ENCODE results near the gene SPAG4. TPM values are rescaled to one million over a fixed set of nuclear protein-coding genes. Genes with fewer than 3 reads are reported as not detected.

Gene SPAG4
- total and polyA plus RNA-seq, 2 donors (not counting 1 experiment from before 2014, with no cell fraction given) = 3.7 to 4.7 TPM

- TF ChIP-seq CTCF (IDR thresholded peaks at IDR 0.05) (no peak), EZH2 (IDR thresholded peaks at IDR 0.05; ENCODE audit: borderline replicate concordance, insufficient read depth, low read depth, low read length, poor library complexity, severe bottlenecking) (no peak)
- 96% methylated on average over 3 of the region's 4 CpGs for WGBS (ENCODE audit: insufficient coverage)
- Mint-ChIP-seq H3K27ac (no peak overlapping the region), H3K4me3 (no peak overlapping the region), H3K27me3 (peaks cover 17% of the 10 kb centered on the region), H3K9me3 (ENCODE audit: insufficient read depth) (no peaks in the 10 kb centered on the region), H3K4me1 (peaks cover 14% of the 10 kb centered on the region)
- Histone ChIP-seq H3K27me3 (replicated peaks in 1 of 4; ENCODE audit: control extremely low read depth in 1 of 4, control insufficient read depth in 3 of 4, insufficient read depth in 4 of 4, low read length in 3 of 4) (peaks cover 0 to 22% (median 10%) of the 10 kb centered on the region in 4 experiments), H3K9ac (ENCODE audit: low read length) (no peak overlapping the region), H3K79me2 (ENCODE audit: control insufficient read depth, insufficient read depth, low read length) (no peaks in the 10 kb centered on the region), H3K4me1 (ENCODE audit: control insufficient read depth in 2 of 2, insufficient read depth in 2 of 2, low read length in 2 of 2) (peaks cover 11 to 14% of the 10 kb centered on the region in 2 donors), H4K20me1 (ENCODE audit: control insufficient read depth, insufficient read depth, low read length, poor library complexity, severe bottlenecking) (no peaks in the 10 kb centered on the region), H3K4me2 (replicated peaks; ENCODE audit: low read depth, low read length, poor library complexity, severe bottlenecking) (no peak overlapping the region), H3K9me3 (ENCODE audit: control extremely low read depth in 1 of 3, control insufficient read depth in 2 of 3, insufficient read depth in 1 of 3, low read length in 2 of 3) (peaks cover 0 to 6% (median 0%) of the 10 kb centered on the region in 3 donors), H3K36me3 (replicated peaks in 1 of 2; ENCODE audit: control extremely low read depth in 1 of 2, control insufficient read depth in 1 of 2, extremely low read depth in 1 of 2, insufficient read depth in 2 of 2, low read length in 1 of 2) (no peaks in the 10 kb centered on the region), H2AFZ (ENCODE audit: insufficient read depth, low read depth, low read length, poor library complexity, severe bottlenecking) (no peak overlapping the region), H3K4me3 (ENCODE audit: control extremely low read depth in 1 of 5, extremely low read depth in 1 of 5, insufficient read depth in 1 of 5, low read depth in 2 of 5, low read length in 4 of 5) (no peak overlapping the region), H3K27ac (ENCODE audit: low read length in 2 of 2) (no peak overlapping the region)
- CTCF ChIA-PET = interaction anchor here (0.9 to 1.7 kb wide), 3 partner anchors 11 to 142 kb away, joined by 4 to 5 read pairs (median 4); no protein-coding TSS in a partner anchor
- intact Hi-C loops (cut with micrococcal nuclease) = no loop called here
- DNase-seq (no peak), ATAC-seq (ENCODE audit: low read depth) (no peak)
- POLR2A ChIA-PET = interaction anchor here (1.7 kb wide), 1 partner anchor 13 kb away, joined by 3 read pairs; no protein-coding TSS in a partner anchor
Observed at GRCh38 chr20:35606127-35606526, 9.5 kb upstream of the SPAG4 start.

DNA sequence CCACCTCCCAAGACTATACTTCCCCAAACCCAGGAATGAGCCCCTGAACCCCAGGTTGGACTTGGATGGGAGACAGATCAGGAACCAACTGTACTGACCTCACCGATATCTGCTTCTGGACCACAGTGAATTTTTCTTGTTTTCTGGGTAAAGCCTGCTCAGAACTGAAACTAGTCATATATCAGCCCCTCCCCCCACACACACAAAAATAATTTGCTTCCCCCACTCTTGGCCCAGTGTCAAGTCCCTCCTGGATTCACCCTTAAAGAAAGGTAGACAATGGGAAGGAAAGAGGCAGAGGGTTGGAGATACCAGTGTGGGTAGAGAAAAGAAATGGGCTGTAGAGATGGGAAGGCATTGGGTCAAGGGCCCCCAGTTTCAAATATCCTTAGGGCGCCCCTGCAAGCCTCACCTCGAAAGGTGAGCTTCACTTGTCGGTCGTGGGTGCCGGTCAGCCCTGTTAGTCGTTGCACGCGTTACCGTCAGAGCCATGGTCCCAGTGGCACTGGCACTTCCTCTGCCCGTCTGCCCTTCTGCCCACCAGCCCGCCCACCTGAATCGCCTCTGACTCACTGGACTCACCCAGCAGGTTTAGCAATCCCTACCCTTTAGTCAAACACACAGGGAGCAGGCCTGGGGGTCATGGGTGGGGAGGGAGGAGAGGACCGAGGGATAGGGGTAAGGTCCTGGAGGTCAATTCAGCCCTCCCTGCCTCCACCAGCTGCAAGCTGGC is 8.5 kb upstream of the SPAG4 start:
- CTCF ChIA-PET = interaction anchor here (0.5 to 1.4 kb wide), 3 partner anchors 12 to 469 kb away, joined by 3 to 4 read pairs (median 3); no protein-coding TSS in a partner anchor

More for the DNA sequence above, 8.5 kb upstream of the SPAG4 start:
- Histone ChIP-seq H2AFZ (ENCODE audit: insufficient read depth, low read depth, low read length, poor library complexity, severe bottlenecking) (no peak overlapping the region), H3K9me3 (ENCODE audit: control extremely low read depth in 1 of 3, control insufficient read depth in 2 of 3, insufficient read depth in 1 of 3, low read length in 2 of 3) (peaks cover 0 to 4% (median 0%) of the 10 kb centered on the region in 3 donors), H4K20me1 (ENCODE audit: control insufficient read depth, insufficient read depth, low read length, poor library complexity, severe bottlenecking) (no peaks in the 10 kb centered on the region), H3K79me2 (ENCODE audit: control insufficient read depth, insufficient read depth, low read length) (no peaks in the 10 kb centered on the region), H3K4me2 (replicated peaks; ENCODE audit: low read depth, low read length, poor library complexity, severe bottlenecking) (no peak overlapping the region), H3K9ac (ENCODE audit: low read length) (no peak overlapping the region), H3K27ac (ENCODE audit: low read length in 2 of 2) (no peak overlapping the region), H3K36me3 (replicated peaks in 1 of 2; ENCODE audit: control extremely low read depth in 1 of 2, control insufficient read depth in 1 of 2, extremely low read depth in 1 of 2, insufficient read depth in 2 of 2, low read length in 1 of 2) (no peaks in the 10 kb centered on the region), H3K4me3 (ENCODE audit: control extremely low read depth in 1 of 5, extremely low read depth in 1 of 5, insufficient read depth in 1 of 5, low read depth in 2 of 5, low read length in 4 of 5) (no peak overlapping the region), H3K4me1 (ENCODE audit: control insufficient read depth in 2 of 2, insufficient read depth in 2 of 2, low read length in 2 of 2) (peaks cover 4 to 16% of the 10 kb centered on the region in 2 donors), H3K27me3 (replicated peaks in 1 of 4; ENCODE audit: control extremely low read depth in 1 of 4, control insufficient read depth in 3 of 4, insufficient read depth in 4 of 4, low read length in 3 of 4) (peaks cover 0 to 12% (median 4%) of the 10 kb centered on the region in 4 experiments)
- Mint-ChIP-seq H3K9me3 (ENCODE audit: insufficient read depth) (no peaks in the 10 kb centered on the region), H3K27me3 (peaks cover 11% of the 10 kb centered on the region), H3K4me3 (no peak overlapping the region), H3K27ac (no peak overlapping the region), H3K4me1 (peaks cover 11% of the 10 kb centered on the region)
- TF ChIP-seq CTCF (IDR thresholded peaks at IDR 0.05) = no peak
- no peak for TF ChIP-seq EZH2 (IDR thresholded peaks at IDR 0.05; ENCODE audit: borderline replicate concordance, insufficient read depth, low read depth, low read length, poor library complexity, severe bottlenecking)
- WGBS (ENCODE audit: insufficient coverage) = 74% methylated on average over 11 of the region's 14 CpGs
- intact Hi-C loops (cut with micrococcal nuclease) = no loop called here
- DNase-seq = no peak
- POLR2A ChIA-PET = no interaction called here
- ATAC-seq (ENCODE audit: low read depth) = no peak

Measured in B cell (primary cell).